HuH-7 (cell line): ENCODE measurements around the gene MCM3AP.
"Not testable (repeated sequence)": the region's sequence is repeated elsewhere in the genome, so short reads cannot be mapped to it uniquely, and the experiment has no call there.

Experiments
- DNase-seq: peaks from one replicate; pipeline ENCODE4 v3.0.0; 2011; ENCODE audit warnings: low spot score

Gene MCM3AP

DNA sequence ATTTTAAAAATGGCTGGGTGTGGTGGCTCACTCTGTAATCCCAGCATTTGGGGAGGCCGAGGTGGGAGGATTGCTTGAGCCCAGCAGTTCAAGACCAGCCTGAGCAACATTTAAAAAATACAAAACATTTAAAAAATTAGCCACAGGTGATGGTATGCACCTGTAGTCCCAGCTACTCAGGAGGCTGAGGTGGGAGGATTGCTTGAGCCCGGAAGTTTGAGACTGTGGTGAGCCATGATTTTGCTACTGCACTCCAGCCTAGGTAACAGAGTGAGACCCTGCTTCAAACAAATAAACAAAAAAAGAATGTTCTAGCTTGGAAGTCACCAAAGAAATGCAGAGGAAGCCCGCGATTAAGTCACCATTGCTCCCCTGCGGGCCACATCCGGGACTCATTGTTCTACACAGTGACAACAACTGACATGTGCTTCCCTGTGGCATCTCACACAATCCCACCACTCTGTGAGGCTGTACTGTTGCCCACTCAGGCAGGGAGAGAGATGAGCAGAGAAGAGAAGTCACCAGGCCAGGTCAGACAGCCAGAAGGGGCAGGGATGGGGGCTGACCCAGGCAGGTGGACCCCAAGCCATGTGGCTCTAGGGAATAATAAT lies 82.7 kb downstream of the MCM3AP start:
- no peak for DNase-seq

DNA sequence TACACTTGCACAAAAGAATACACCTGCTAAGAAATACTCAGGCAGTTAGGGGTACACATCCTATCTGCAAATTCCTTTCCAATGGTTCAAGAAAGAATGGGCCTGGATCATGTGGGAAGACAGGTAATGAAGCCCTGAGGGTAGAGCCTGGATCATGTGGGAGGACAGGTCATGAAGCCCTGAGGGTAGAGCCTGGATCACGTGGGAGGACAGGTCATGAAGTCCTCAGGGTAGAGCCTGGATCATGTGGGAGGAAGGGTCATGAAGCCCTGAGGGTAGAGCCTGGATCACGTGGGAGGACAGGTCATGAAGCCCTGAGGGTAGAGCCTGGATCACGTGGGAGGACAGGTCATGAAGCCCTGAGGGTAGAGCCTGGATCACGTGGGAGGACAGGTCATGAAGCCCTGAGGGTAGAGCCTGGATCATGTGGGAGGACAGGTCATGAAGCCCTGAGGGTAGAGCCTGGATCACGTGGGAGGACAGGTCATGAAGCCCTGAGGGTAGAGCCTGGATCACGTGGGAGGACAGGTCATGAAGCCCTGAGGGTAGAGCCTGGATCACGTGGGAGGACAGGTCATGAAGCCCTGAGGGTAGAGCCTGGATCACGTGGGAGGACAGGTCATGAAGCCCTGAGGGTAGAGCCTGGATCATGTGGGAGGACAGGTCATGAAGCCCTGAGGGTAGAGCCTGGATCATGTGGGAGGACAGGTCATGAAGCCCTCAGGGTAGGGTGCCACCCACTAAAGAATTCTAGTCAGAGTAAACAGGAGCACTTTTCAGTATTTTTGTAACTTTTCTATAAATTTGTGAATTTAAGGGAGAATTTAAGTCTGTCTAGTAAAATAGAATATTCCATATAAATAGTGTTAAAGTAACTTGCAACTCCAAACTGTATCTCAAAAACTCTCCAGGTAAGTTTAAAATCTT lies 84.3 kb downstream of the MCM3AP start:
- not testable (repeated sequence) for DNase-seq

- no peak for DNase-seq
Observed at GRCh38 chr21:46199436-46200373, 85.7 kb downstream of the MCM3AP start.

- no peak for DNase-seq
Observed at GRCh38 chr21:46196733-46197132, 88.7 kb downstream of the MCM3AP start.

- DNase-seq, result no peak
Observed at GRCh38 chr21:46195595-46196195, 89.7 kb downstream of the MCM3AP start.

DNA sequence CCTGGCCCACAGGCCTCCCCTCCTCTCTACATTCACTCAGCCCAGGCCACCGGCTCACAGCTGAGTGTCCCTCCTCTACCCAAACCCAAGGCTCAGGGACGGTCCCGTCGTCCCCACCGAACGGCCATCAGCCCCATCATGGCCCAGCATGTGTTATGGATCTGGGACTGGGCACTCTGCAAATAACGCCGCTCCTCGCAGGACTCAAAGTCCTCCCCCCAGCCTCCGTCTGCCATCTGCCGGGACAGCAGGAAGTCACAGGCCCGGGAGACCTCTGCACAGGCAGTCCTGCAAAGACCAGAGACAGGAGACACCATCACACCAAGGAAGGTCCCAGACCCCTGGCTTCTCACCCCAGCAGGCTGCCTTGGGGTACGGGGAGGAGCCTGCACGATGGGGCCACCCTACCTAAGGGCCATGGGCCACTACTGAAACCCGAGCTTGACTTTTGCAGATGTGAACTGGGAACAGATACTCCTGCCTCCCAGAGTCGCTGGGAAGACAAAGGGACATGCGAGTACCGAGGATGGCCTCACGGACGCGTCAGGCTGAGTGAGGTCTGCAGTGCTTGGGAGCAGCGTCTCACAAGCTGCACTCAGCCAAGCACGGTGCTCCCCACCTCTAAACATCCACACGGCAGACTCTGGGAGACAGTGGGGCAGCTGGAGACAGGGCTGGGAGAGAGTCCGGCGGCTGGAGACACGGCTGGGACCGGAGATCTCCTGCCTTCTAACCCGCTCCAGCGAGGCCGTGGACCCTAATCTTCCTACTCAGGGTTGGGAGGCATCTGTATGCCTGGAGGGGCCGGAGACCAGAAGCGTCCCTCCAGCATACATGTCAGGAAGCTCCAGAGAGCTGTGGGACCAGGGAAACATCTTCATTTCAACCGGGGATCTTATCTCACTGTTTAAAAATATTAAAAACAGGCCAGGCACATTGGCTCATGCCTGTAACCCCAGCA lies 90.8 kb downstream of the MCM3AP start:
- DNase-seq, result no peak

GRCh38 chr21:46193829-46194373 lies 91.5 kb downstream of the MCM3AP start:
- DNase-seq, result no peak

DNA sequence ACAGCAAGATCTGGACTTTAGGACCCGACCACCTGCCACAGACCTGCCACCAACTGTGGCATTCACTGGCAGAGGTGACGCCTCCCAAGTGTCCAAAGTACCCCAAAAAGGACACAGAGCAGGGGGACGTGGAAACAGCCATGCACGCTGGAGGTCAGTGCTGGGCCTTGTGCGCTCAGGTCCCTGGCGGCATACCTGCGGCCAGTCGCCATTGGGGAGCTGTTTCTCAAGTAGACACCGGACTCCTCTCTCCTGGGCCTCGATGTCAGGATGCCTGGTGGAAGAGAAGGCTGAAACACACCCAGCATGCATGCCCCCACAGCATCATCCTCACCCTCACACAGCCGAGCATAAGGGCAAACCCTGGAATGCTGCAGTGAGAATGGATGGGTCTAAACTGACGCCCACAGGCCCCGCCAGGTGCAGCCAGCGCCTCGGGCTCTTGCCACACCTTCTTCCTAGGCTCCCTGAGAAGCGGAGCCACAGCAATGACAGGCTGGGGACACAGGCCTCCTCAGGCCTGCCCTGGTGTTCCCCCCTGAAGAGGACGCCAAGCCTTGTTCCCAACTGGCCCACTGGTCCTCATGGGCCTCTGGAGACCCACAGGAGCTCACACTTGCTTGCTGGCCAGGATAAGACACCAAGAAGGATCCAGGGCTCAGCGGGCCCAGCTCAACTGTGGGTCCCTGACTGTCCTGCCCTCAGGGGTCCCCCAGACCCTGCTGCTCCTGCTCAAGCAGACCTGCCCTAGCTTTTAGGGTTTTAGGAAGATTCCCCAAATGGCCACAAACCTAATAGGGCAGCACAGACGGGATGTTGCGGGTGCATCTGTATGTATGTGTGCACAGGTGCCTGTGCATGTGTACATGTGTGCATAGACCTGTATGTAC lies 93.5 kb downstream of the MCM3AP start:
- no peak for DNase-seq

DNA sequence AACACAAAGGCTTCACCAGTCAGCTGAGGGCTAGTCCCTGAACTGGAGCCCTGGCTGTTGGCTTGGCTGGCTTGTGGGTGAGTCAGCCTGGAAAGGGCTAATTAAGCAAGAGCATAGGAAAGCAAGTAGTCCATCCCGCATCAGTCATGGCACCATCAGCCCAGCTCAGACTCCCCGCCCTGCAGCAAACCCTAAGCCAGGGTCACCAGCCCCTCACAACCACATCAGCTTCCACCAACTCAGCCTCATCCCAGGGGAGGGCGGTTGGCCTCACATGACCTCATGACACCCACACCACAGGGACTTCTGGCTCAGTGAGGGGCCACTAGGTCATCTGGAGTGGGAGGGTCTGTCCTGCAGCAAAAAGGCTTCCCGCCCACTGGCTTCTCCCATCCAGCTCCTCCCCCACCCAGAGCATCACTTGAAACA lies 94.1 kb downstream of the MCM3AP start:
- no peak for DNase-seq

DNA sequence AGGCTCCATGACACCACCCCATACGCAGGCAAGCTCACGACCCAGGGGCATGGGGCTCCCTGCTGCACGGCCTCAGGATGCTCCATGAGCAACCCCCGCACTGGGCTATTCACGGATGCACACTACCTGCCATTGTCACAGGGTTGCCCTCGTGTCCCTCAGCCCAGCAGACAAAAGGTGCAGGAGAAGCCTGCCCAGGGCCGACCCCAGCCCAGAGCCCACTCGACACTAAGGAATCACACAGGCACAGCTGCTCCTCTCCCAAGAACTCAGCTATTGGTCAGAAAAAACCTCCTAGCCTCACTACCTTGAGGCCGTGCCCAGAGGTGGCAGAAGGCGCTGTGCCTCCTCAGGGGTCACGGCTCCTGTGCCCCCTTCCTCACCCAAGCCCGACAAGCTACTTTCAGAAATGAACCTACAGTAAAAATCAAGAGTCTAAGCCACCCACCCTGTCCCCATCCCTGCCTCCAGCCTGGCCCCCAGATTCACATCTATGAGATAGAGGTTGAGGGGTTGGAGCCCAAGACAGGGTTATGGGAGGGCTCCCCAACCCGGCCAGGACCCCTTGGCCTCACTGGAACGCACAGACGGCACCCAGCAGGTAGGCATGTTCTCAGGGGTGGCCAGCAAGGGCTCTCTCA lies 94.8 kb downstream of the MCM3AP start:
- no peak for DNase-seq

GRCh38 chr21:46189959-46190490 lies 95.4 kb downstream of the MCM3AP start:
- DNase-seq, result no peak

GRCh38 chr21:46189213-46189958 lies 96.0 kb downstream of the MCM3AP start:
- DNase-seq, result no peak

- no peak for DNase-seq
Observed at GRCh38 chr21:46188226-46189212, 96.9 kb downstream of the MCM3AP start.

GRCh38 chr21:46187814-46188213 lies 97.6 kb downstream of the MCM3AP start:
- DNase-seq, result no peak

DNA sequence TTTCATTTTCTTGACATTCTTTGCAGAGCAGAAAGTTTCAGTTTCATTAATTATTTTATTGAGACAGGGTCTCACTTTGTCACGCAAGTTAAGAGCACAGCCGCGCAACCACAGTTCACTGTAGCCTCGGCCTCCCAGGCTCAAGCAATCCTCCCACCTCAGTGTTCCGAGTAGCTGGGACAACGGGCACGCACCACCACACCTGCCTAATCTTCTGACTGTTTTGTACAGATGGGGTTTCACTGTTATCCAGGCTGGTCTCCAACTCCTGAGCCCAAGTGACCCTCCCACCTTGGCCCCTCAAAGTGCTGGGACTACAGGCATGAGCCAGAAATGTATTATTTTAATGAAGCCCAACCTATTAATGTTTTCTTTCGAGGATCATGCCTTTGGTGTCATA lies 98.2 kb downstream of the MCM3AP start:
- no peak for DNase-seq

DNA sequence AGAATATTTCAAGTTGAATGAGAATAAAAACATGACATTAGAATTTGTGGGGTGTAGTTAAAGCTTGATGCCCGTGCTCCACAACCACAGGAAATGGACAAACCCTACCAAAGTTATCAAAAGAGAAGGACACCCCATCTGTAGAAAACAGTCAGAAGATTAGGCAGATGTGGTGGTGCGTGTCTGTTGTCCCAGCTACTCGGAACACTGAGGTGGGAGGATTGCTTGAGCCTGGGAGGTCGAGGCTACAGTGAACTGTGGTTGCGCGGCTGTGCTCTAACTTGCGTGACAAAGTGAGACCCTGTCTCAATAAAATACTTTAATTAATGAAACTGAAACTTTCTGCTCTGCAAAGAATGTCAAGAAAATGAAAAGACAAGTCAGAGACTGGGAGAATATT lies 99.7 kb downstream of the MCM3AP start:
- no peak for DNase-seq
